Fibroblast of skin of left biceps (primary cell): Measurements from ENCODE around the gene ACTRT2.

ENCODE experiments used
- DNase-seq, 2 experiments: peaks; one replicate each; pipeline ENCODE4 v3.0.0-alpha.2; 2013; ENCODE audit warnings: low read depth in 2 of 2

Gene ACTRT2

DNA sequence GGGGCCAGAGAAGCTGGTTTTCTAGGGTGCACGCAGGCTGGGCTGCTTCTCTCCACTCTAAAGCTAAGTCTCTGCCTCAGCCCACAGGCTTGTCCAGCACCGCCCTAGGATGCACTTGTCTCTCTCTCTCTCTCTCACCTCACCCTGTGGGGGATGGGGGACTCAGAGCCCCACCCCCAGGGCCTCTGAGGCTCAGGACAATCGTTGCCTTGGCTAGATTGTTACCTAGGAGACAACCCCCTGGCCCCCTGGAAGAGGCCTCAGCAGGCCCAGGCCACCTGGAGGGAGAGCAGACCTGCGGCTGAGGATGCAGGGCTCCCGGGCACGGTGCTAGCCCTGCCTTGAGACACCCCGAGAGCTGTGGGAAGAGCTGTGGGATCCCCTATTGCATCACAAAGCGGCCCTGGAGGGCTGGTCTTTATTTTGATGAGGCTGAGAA, at the start of gene ACTRT2:
Gene ACTRT2 (plus strand): TSS at position 235 of the 439 bp plus-strand sequence. CDS start 220 bp downstream, outside the sequence.
- DNase-seq: no peak

DNA sequence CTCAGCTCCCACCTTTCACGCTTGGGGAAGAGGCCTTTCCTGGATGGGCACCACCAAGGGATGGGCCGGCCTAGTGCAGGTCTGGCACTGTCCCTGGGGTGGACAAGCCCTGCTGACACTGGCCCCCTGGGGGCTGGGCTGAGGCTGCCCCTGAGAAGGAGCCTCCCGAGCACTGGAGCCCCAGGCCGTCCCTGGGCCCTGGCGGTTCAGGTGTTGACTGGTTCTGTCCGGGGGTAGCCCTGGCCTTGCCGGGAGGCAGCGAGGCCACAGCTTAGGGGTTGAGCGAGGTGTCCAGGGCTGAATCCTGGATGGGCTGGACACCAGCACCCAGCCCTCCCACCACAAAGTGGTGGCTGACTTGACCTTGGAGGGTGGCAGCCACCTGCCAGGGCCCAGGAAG, 49.7 kb upstream of the ACTRT2 start:
- no peak for DNase-seq

DNA sequence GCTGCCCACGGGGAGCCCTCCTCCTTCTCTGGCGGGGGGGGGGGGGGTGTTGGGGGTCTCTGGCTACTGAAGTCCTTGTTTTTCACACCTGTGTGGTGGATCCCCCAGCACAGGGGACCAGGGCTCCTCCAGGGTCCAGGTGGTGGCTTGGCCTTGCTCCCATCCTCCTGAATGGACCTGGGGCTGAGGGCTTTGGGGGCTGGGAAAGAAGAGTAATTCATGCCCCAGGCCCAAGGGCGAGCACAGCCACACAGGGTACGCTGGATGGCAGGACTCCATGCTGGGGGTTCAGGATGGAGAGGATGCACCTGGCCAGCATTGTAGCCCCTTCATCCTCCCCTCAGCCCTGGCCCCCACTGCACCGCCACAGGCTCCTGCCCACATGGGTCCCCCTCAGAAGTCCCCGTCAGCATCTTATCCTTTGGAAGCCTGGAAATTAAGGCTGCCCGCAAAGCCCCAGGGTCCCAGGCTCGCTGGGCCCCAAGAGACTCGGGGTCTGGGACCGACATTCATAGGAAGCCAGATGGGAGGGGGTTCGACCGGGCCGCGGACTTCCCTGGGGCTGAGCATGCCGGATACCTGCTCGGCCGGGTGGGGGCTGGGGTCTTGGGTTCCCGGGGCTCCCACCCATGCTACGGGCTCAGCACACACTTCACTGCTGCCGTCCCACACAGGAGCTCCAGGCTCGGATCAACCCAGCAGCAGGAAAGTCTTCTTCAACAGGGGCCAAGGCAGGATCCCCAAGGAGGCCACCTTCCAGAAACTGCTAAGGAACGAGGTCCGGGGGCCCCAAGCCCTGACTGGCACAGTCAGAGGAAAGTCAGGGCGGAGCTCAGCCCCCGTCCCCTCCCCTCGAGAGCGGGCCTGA, 49.0 kb upstream of the ACTRT2 start:
- no peak for DNase-seq

DNA sequence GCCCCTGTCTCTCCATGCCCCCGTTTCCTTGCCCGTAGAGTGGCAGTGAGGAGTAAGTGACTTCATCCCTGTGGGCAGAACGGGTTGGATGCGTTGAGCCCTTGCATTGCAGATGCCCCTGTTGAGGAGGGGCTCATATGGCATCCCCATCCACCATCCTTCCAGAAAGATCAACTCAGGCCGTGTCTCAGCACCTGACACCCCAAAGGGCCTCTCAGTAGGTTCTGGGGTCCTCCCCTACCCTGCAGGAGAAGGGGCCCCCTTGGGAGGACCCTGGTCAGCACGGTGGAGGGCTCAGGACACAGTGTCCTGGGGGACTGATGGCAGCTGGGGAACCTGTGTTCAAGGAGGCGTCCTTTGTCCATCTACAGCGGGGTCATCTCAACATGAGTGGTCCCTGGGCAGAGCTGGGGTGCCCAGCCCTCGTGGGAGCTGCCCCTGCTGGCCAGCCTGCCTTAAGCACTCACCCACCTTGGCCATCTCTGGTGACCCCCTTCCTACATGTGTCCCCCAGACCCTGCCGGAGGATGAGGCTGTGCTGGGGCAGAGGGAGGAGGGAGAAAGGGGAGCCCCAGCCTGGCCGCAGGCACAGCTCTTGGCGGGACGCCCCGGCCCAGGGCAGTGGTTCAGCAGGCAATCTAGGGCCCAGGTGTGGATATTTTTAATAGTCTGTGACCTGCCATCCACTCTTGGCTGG, 48.2 kb upstream of the ACTRT2 start:
- no peak for DNase-seq

DNA sequence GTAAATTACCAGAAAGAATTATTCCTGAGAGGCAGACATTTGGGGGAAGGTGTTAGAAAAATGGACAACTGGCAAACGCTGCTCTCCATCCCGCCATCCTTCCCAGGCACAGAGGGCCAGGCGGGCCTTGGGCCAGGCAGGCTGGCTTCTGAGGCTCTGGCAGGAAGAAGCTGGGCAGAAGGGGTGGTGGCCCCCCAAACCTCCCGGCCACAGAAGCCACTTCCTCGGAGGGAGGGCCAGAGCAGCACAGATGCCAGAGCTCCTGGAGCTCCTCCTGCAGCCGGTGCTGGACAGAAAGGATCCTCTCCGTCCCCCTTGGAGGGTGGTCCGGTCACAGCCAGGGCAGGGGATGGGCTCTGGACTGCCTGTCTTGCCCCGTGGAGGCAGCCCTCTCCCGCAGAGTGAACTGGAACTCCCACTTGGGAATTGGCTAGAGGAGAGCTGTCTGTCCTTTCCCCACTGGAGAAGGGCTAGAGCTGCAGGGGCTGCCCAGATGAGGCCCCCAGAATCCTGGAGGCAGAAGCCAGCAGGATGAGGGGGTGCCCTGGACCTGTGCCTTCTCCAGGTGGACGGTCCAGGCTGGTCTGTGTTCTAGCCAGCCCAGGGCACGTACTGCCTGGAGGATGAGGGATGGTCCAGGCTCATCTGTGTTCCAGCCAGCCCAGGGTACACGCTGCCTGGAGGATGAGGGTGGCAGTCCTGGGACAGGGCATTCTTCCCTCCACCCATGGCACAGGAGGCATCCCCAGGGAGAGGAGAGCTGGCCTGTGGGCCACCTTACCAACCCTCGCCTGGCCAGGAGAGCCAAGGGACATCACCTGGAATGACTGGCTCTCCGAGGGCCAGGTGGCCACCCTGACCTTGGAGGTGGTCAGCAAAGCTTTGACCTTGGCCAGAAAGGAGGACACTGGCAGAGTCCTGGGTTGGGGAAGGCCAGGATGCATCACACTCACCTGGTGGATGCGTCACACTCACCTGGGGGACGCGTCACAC, 47.4 kb upstream of the ACTRT2 start:
- no peak for DNase-seq

DNA sequence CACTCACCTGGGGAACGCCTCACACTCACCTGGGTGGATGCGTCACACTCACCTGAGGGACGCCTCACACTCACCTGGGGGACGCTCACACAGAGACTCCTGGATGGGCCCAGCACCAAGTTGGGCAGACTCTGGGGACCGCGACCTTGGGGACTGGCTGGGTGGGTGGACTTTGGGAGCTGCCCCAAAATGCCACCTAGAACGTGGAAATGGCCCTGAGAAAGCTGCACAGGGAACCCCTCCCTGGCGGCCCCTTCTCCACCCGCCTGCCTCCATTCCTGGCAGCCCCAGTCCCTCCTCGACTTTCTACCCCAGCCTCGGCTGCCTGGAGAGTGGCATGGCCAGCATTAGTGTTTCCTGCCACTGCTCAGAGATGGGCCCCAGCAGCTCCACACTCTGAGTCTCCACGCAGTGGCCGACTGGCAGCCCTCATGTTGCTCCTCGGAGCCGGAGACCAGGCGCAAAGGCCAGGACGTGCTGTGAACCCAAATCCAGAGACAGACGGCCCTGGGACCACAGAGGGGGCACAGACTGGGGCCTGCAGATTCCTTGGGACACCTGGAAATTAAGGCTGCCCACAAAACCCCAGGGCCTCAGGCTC, 46.5 kb upstream of the ACTRT2 start:
- no peak for DNase-seq

DNA sequence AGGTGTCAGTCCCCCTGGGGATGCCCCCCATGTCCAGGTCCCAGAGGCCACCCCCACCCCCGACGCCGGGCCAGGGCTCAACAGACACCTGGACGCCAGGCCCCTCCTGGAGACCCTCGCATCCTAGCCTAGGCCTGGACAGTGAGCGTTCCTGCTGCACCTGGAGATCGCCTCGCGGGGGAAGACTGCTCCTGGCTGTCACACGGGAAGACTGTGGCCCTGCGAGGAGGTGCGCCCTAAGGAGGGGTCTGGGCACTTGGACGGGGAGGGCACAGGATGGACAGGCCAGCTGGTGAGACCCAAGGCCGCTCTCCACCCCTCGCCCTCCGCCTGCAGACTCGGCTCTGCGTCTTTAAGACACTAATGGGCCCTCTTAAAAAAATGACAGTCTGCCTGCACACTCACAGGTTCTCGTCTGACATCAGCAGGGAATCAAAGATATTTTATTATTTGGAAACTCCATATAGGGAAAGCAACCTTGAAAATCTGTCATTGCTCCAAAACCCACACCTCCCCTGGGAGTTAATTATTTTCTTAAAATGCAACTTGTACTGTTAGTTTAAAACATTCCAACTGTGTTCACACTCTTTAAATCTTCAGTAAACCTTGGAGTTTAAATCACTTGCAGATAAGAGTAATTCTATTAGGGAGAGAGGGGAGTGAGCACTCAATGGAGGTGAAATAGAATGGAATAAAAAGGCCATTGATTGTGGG, 45.6 kb upstream of the ACTRT2 start:
- peak; percentile 5 to 9 for DNase-seq

DNA sequence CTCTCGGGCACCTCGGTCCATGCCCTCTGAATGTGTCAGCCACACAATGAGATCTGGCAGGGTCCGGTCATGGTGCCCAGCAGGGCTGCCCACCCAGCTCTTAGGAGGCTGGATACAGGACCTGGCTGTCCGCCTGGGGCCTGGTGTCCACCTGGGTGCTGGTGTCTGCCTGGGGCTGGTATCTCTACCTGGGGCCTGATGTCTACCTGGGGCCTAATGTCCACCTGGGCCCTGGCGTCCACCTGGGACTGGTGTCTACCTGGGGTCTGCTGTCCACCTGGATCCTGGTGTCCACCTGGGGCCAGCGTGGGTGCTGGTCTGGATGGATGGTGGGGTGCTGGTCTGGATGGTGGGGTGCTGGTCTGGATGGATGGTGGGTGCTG, 45.1 kb upstream of the ACTRT2 start:
- no peak for DNase-seq

DNA sequence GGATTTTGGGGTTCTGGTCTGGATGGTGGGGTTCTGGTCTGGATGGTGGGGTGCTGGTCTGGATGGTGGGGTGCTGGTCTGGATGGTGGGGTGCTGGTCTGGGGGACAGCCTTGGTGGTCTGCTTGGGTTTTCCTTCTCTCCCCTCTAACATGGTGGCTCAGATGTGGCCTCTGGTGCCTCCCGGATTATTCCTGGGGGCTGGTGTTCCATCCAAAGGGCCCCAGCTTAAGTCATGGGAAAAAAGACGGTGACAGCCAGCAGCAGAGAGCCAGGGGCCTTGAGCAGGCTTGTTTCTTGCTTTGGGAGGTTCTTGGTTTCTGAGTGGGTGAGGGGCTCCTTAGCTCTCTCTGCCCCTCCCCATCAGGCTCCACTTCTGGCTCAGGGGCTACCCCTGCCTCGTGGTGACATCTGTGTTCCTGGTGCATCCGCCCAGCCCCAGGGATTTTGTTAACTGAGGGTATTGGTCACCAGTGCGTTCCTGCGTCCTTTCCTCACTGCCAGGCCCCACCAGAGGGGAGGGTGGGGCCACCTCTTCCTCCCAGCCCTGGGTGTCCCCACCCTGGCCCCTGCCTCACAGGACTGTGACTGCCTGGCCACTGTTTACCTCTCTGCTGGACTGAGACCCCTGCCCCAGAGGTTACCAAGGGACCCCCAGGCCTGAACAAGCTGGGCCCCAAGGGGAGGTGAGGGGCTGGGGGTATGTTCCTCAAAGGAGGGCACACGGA, 43.2 kb upstream of the ACTRT2 start:
- DNase-seq: no peak

DNA sequence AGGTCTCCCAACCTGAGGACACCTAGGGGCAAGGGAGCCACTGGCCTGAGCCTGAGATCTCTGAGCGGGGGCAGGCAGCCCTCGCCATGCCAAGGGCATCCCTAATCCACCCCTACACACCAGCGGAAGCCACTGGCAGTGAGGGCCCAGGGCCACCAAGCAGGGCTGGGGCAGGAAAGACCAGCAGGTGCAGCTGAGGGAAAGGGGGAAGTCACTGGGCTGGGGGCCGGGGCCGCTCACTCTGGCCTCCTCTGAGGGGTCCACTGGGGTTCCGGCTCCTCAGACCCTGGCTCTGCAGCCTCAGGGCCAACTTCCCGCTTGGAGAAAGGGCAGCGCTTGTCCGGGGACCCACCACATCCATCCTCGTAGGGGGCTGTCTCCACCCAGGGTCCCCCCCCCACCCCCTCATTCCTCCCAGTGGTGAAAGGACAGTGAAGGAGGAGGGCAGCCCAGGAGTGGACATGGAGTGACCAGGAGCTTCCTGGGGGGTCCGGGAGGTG, 42.5 kb upstream of the ACTRT2 start:
- DNase-seq: no peak

DNA sequence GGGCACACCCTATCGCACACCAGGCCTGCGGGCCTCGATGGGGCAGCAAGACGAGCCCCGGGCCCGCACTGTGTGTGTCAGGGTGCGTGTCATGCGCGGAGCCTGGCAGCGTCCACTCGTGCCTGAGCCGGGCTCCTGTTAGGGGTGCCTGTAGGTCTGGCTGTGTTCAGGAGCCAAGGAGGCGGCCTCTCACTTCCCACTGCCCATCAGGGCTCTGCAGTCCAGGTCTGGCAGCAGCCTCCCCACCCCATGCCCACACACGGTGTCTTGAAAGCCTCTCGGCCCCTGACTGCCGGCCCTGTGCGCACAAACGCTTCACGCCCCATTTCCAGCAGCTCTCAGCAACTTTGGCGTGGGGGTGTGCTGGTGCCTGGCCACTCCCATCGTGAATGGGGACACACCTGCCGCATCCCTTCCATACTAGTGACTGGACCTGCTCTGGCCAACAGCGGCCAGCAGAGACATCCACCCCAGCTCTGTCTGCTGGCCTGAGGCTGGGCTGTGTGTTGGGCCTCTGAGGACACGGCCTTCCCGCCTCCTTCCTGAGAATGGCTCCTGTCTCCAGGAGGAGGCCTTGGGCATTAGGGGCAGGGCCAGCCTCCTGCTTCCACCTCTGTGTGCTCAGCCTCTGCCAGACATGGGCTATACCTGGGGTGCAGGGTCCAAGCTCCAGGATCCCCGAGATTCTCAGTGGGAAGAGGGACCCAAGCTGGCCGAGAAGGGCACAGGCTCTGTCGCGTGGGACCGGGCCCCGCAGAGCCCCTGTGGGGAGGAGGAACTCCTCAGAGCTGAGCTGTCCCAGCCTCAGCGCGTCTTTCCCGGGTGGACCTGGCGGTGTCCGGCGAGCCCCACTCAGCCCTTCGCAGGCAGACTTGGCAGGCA, 41.8 kb upstream of the ACTRT2 start:
- DNase-seq: no peak

DNA sequence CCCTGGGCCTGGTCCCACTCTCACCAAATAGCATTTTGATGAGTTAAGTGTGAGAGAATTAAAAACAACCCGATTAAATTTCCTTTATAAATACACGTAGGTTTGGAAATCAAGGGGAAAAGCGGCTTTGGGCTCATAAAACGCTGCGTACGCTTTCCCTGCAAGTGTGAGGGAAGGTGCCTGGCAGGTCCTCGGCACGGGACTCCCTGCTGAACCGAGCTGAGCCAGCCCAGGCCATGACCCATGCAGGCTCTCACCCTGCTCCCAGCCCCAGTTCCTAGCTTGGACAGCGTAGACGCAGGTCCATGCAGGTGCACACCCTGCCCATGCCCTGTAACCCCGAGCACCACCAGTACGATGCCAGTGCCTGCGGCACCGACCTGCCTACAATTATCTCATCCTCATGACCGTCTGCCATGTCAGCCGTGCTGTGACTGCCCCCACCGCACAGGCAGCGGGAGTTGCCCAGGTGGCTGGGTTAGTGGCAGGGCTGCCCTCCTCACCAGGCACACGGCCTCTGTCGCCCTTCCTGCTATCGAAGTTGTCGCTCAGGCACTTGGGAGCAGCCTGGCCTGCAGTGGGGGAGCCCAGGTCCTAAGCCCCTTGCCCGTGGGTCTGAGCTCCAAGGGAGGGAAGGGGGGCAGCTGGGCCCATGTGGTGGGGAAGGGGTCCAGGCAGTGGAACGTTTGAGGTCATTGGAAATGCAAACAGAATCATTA, 41.0 kb upstream of the ACTRT2 start:
- DNase-seq: no peak

DNA sequence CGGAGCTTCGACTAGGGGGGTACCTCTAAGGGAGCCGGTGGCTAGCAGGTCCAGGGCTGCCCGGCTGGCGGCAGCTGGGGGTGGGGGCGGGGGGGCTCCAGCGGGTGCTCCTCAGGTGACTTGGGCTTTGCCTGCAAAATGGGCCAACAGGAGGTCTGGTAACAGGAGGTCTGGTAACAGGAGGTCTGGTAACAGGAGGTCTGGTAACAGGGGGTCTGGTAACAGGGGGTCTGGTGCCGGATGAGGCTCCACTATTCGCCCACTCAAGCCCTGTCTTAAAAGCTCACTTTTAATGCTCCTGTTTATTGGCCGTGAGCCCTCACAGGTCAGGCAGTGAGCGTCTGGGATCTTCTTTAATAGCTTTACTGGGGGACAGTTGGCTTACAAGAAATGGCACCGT, 40.4 kb upstream of the ACTRT2 start:
- no peak for DNase-seq

DNA sequence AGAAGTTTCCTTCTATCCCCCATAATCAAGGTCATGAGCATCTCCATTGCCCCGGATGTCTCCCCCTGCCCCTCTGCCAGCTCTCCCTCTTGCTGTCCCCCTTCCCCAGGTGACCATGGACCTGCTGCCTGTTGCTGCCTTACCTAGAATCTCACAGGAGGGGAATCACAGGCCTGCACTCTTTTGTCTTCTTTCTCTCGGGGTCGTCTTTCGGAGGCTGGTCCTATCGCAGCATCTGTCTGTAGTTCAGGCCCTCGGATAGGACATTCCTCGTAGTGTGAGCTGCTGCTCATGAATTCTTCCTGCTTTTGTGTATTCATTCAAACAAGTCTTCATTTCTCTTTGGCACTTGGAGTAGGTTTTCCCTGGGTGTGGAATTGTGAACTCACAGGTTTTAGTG, 39.9 kb upstream of the ACTRT2 start:
- DNase-seq: no peak

DNA sequence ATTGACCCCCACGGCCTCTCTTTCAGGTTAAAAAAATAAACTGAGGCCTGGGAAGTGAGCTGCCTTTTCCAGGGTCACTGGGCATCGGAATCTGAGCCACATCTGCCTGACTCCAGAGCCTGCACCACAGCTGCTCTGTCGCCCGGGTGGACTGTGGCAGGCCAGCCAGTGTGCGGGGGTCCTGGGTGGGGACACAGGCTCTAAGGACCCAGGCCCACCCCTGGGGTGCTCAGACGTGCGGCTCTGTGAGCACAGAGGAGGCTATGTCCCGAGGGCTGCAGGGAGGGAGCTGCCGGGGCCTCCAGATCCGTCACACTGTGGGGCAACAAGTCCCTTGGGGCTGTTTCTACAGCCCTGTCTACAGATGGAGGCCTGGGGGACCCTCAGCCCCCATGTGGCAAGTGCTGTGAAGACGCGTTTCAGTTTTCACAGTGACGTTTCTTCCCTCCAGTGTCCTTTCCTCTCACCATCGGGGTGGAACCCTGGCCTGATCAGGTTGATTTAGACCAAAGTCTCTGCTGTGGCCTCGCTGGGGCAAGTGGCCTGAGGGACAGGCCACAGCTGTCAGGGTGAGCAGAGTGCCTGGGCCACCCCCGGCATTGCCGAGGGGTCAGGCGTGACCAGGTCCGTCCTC, 39.2 kb upstream of the ACTRT2 start:
- DNase-seq: no peak

DNA sequence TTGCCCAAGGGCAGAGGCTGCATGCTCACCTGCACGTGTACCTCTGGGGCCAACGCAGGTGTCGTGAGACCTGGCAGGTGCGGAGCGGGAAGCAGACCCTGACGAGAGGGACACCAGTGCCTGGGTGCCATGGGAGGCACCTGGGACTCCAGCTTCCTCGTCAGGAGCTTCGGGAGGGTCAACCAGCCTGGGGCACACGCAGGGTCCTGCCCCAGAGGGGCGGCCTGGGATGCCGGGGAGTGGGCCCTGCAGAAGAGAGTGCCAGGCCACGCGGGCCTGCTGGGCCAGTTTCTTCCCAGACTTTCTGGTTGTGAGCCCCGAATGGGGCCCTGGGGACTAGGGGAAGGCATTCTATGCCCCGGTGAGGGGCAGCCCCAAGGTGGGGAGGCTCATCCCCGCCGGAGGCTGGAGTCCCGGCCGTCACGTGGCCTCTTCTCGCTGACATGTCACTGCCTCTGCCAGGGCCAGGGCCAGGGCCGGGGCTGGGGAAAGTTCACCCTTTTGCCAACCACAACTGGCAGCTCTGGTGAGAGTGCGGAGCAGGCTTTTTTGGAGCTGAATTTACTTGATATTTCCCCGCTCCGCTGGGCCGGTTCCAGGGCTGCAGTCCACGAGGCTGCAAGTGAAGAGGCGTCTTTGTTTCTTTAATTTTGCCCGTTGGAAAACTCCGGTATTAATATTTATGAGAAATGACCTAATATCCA, 38.5 kb upstream of the ACTRT2 start:
- no peak for DNase-seq

DNA sequence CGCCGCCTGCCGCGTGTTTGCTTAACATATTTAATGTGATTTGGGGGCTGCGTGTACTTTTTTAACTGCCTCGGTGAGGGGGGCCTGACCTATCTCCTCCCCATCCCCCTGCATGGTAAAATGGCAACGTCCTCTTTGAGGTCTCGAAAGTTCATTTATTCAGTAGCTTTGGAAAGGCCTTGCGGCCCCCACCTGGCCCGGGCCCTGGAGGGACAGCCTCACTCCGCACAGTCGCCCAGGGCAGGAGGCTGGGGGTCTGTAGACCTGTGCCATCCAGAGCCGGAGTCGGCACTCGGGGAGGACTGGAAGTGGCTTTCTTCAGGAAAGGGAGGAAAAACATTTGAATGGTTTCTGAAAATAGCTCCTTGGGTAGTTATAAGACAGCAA, 38.0 kb upstream of the ACTRT2 start:
- DNase-seq: no peak
